ENCODE data around the gene TNFSF13.

TNFSF13 gene

GRCh38 chr17:7553356-7553755 lies 5.2 kb upstream of the TNFSF13 start:
- H3K4me2 ChIP-seq (ENCODE audit: low read length), result peak overlapping the region; percentile 87
- H3K4me1 ChIP-seq (ENCODE audit: low read length), result peaks cover 41% of the 10 kb centered on the region
- TF ChIP-seq CTCF (IDR thresholded peaks at IDR 0.05; ENCODE audit: low read depth, low read length), result no peak
- TF ChIP-seq EZH2phosphoT487 (IDR thresholded peaks at IDR 0.05; ENCODE audit: low read depth), result no peak

GRCh38 chr17:7555320-7555948 lies 3.1 kb upstream of the TNFSF13 start:
- no peaks in the 10 kb centered on the region for H3K36me3 ChIP-seq (replicated peaks; ENCODE audit: low read depth, low read length)
- TF ChIP-seq EZH2phosphoT487 (IDR thresholded peaks at IDR 0.05; ENCODE audit: low read depth) (no peak), CTCF (IDR thresholded peaks at IDR 0.05; ENCODE audit: low read depth, low read length) (no peak)
- peaks cover 6% of the 10 kb centered on the region for H3K79me2 ChIP-seq (ENCODE audit: low read length)
- no peak overlapping the region for H3K27ac ChIP-seq (ENCODE audit: low read length)
- H3K9me3 ChIP-seq (ENCODE audit: insufficient read depth, low read length), result no peaks in the 10 kb centered on the region
- no peaks in the 10 kb centered on the region for H3K27me3 ChIP-seq (ENCODE audit: low read depth, low read length)
- H2AFZ ChIP-seq (ENCODE audit: low read depth, low read length), result no peak overlapping the region
- no peak overlapping the region for H3K4me3 ChIP-seq (ENCODE audit: low read length)
- no peak overlapping the region for H3K9ac ChIP-seq (ENCODE audit: low read length)
- no peak overlapping the region for H3K4me2 ChIP-seq (ENCODE audit: low read length)
- peaks cover 57% of the 10 kb centered on the region for H3K4me1 ChIP-seq (ENCODE audit: low read length)
- H4K20me1 ChIP-seq (ENCODE audit: insufficient read depth, low read length), result no peaks in the 10 kb centered on the region

More at GRCh38 chr17:7553356-7553755, 5.2 kb upstream of the TNFSF13 start:
- H3K79me2 ChIP-seq (ENCODE audit: low read length), result no peaks in the 10 kb centered on the region
- no peak overlapping the region for H2AFZ ChIP-seq (ENCODE audit: low read depth, low read length)
- no peaks in the 10 kb centered on the region for H3K27me3 ChIP-seq (ENCODE audit: low read depth, low read length)
- H3K36me3 ChIP-seq (replicated peaks; ENCODE audit: low read depth, low read length), result no peaks in the 10 kb centered on the region
- H3K9ac ChIP-seq (ENCODE audit: low read length), result peak overlapping the region; percentile 44; the same call in 1 of the 2 replicates
- no peaks in the 10 kb centered on the region for H3K9me3 ChIP-seq (ENCODE audit: insufficient read depth, low read length)
- peak overlapping the region; percentile 56; the same call in 1 of the 2 replicates for H3K4me3 ChIP-seq (ENCODE audit: low read length)
- peak overlapping the region; percentile 89 for H3K27ac ChIP-seq (ENCODE audit: low read length)
- H4K20me1 ChIP-seq (ENCODE audit: insufficient read depth, low read length), result no peaks in the 10 kb centered on the region

GRCh38 chr17:7556627-7557026 lies 1.9 kb upstream of the TNFSF13 start:
- no peak overlapping the region for H3K9ac ChIP-seq (ENCODE audit: low read length)
- no peak overlapping the region for H2AFZ ChIP-seq (ENCODE audit: low read depth, low read length)
- H3K4me2 ChIP-seq (ENCODE audit: low read length), result no peak overlapping the region
- peaks cover 6% of the 10 kb centered on the region for H3K79me2 ChIP-seq (ENCODE audit: low read length)
- H3K27me3 ChIP-seq (ENCODE audit: low read depth, low read length), result no peaks in the 10 kb centered on the region
- no peak overlapping the region for H3K4me3 ChIP-seq (ENCODE audit: low read length)
- no peaks in the 10 kb centered on the region for H3K9me3 ChIP-seq (ENCODE audit: insufficient read depth, low read length)
- no peak overlapping the region for H3K27ac ChIP-seq (ENCODE audit: low read length)
- H3K4me1 ChIP-seq (ENCODE audit: low read length), result peaks cover 57% of the 10 kb centered on the region
- no peaks in the 10 kb centered on the region for H3K36me3 ChIP-seq (replicated peaks; ENCODE audit: low read depth, low read length)
- TF ChIP-seq CTCF (IDR thresholded peaks at IDR 0.05; ENCODE audit: low read depth, low read length), result no peak
- TF ChIP-seq EZH2phosphoT487 (IDR thresholded peaks at IDR 0.05; ENCODE audit: low read depth), result no peak
- no peaks in the 10 kb centered on the region for H4K20me1 ChIP-seq (ENCODE audit: insufficient read depth, low read length)

GRCh38 chr17:7557147-7557764 lies 1.3 kb upstream of the TNFSF13 start:
- Histone ChIP-seq H3K4me1 (ENCODE audit: low read length) (peaks cover 53% of the 10 kb centered on the region), H2AFZ (ENCODE audit: low read depth, low read length) (no peak overlapping the region), H3K27me3 (ENCODE audit: low read depth, low read length) (no peaks in the 10 kb centered on the region), H3K4me2 (ENCODE audit: low read length) (peak overlapping the region; percentile 100), H3K9ac (ENCODE audit: low read length) (peak overlapping the region; percentile 98; the same call in 1 of the 2 replicates), H3K36me3 (replicated peaks; ENCODE audit: low read depth, low read length) (no peaks in the 10 kb centered on the region), H4K20me1 (ENCODE audit: insufficient read depth, low read length) (no peaks in the 10 kb centered on the region), H3K79me2 (ENCODE audit: low read length) (peaks cover 11% of the 10 kb centered on the region), H3K4me3 (ENCODE audit: low read length) (no peak overlapping the region), H3K27ac (ENCODE audit: low read length) (peak overlapping the region; percentile 82), H3K9me3 (ENCODE audit: insufficient read depth, low read length) (no peaks in the 10 kb centered on the region)
- no peak for TF ChIP-seq EZH2phosphoT487 (IDR thresholded peaks at IDR 0.05; ENCODE audit: low read depth)
